ENCODE results near the gene TMEM223.
A peak's percentile ranks its signal among the peaks of the same experiment; 100 is the strongest.

DNA sequence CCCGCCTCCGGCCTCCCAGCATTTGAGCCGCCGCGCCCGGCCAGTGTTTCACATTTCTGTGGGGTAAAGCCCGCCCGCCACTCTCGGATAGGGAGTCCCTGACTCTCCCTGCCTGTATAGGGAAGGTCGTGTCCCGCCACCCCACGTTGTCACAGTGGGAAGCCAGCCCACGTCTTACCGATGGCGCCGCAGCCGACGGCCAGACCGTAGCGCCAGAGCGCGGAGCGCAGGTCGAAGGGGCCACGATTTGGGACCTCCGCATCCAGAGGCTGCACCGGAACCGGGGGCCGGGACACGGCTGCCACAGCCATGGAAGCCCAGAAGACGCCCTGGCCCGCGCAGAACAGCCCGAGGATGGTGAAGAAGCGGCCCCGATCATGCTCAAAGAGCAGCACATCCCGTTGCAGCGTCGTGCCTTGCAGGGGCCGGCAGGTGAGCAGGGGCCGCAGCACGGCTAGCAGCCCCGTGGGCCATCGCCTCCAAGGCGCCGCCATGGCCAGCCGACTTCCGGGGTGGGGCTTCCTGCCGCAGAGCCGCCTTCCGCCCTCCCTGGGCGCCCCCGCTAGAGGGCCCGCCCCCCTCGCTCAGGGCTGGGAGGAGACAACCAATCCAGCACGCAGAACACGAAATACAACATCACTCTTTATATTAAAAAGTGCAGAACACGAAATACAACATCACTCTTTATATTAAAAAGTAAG, at the start of gene TMEM223:
- TF ChIP-seq, protein P1, sequence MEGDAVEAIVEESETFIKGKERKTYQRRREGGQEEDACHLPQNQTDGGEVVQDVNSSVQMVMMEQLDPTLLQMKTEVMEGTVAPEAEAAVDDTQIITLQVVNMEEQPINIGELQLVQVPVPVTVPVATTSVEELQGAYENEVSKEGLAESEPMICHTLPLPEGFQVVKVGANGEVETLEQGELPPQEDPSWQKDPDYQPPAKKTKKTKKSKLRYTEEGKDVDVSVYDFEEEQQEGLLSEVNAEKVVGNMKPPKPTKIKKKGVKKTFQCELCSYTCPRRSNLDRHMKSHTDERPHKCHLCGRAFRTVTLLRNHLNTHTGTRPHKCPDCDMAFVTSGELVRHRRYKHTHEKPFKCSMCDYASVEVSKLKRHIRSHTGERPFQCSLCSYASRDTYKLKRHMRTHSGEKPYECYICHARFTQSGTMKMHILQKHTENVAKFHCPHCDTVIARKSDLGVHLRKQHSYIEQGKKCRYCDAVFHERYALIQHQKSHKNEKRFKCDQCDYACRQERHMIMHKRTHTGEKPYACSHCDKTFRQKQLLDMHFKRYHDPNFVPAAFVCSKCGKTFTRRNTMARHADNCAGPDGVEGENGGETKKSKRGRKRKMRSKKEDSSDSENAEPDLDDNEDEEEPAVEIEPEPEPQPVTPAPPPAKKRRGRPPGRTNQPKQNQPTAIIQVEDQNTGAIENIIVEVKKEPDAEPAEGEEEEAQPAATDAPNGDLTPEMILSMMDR (conservative IDR thresholded peaks at IDR 0.05 in 1 of 2, IDR thresholded peaks at IDR 0.05 in 1 of 2; ENCODE audit: extremely low read depth in 1 of 2, insufficient read depth in 1 of 2, low read depth in 1 of 2, low read length in 2 of 2): peak in 1 of 2 donors; percentile 8
- TF ChIP-seq EZH2 (IDR thresholded peaks at IDR 0.05; ENCODE audit: borderline replicate concordance, low read length): no peak
